Natural killer cell (primary cell): ENCODE data around the gene CXorf58. TPM values are rescaled to one million over a fixed set of nuclear protein-coding genes. Genes with fewer than 3 reads are reported as not detected.

ENCODE experiments used
- ATAC-seq, 3 donors: fragments of 150-1000 bp in 2 of 3; fragments of 200-7000 bp in 1 of 3; cut with Tn5 transposase; 1 replicate in 1 of 3; 2 replicates in 2 of 3; pipeline ENCODE4 v1.10.0; 2021; ENCODE audit warnings: mild to moderate bottlenecking in 2 of 3, moderate library complexity in 2 of 3
- DNase-seq, 2 donors: peaks; one replicate each; pipeline versions ENCODE4 v3.0.0 to v3.0.0-alpha.2; 2013 to 2021; ENCODE audit warnings: mixed read lengths in 1 of 2
- H3K27ac ChIP-seq: one replicate; pipeline ENCODE4 v1.5.1; 2013; ENCODE audit warnings: mild to moderate bottlenecking, low read length
- H3K27me3 ChIP-seq: one replicate; pipeline ENCODE4 v1.6.1; 2013; ENCODE audit warnings: low read length; ENCODE audit not compliant: control insufficient read depth, insufficient read depth
- H3K36me3 ChIP-seq: one replicate; pipeline ENCODE4 v1.6.1; 2013; ENCODE audit warnings: low read length; ENCODE audit not compliant: control insufficient read depth, insufficient read depth
- H3K4me1 ChIP-seq: one replicate; pipeline ENCODE4 v1.6.1; 2013; ENCODE audit warnings: low read length; ENCODE audit not compliant: control insufficient read depth, insufficient read depth
- H3K4me3 ChIP-seq: one replicate; pipeline ENCODE4 v1.5.1; 2013; ENCODE audit warnings: low read length
- H3K9me3 ChIP-seq: one replicate; pipeline ENCODE4 v1.6.1; 2013; ENCODE audit warnings: low read length; ENCODE audit not compliant: control insufficient read depth, insufficient read depth
- H3K27ac Mint-ChIP-seq, 2 donors: one replicate each; pipeline ENCODE4 v1.8.0; 2022; ENCODE audit warnings: mild to moderate bottlenecking in 2 of 2, mixed read lengths in 2 of 2, moderate library complexity in 1 of 2
- H3K27me3 Mint-ChIP-seq, 2 donors: one replicate each; pipeline ENCODE4 v1.8.0; 2022; ENCODE audit warnings: low read depth in 2 of 2, mixed read lengths in 2 of 2
- H3K36me3 Mint-ChIP-seq: one replicate; pipeline ENCODE4 v1.8.0; 2022; ENCODE audit warnings: mixed read lengths
- H3K4me1 Mint-ChIP-seq, 2 donors: one replicate each; pipeline ENCODE4 v1.8.0; 2022; ENCODE audit warnings: mixed read lengths in 2 of 2
- H3K4me3 Mint-ChIP-seq: one replicate; pipeline ENCODE4 v1.8.0; 2022; ENCODE audit warnings: mild to moderate bottlenecking, moderate library complexity, mixed read lengths
- H3K9me3 Mint-ChIP-seq, 2 donors: one replicate each; pipeline ENCODE4 v1.8.0; 2022; ENCODE audit warnings: mixed read lengths in 2 of 2
- WGBS: methylation state at CpG from one replicate; pipeline ENCODE4 v1.1.7; 2013; ENCODE audit warnings: missing lambda C conversion rate; ENCODE audit not compliant: insufficient coverage; 5-methylcytosine and 5-hydroxymethylcytosine counted together
- intact Hi-C: fragments of 100-400 bp; cut with micrococcal nuclease; formaldehyde crosslinking; loops from one replicate; pipeline ENCODE4 v1.14.2; 2022
- total RNA-seq, 4 donors: library from RNA; stranded (reverse); fragments of 120-200 nt in 1 of 4; gene quantifications; one replicate each; pipeline versions ENCODE4 v1.2.3 to v1.2.4, GENCODE V29; 2013 to 2022
- TF ChIP-seq, protein P1 (sequence below): fragments of 200-600 bp; IDR thresholded peaks from one replicate; pipeline ENCODE4 v1.8.0; 2022; ENCODE audit warnings: antibody characterized with exemption

The CXorf58 gene
- total RNA-seq, 3 donors from 2014 or later (not counting 1 experiment from before 2014, with no cell fraction given): not detected

DNA sequence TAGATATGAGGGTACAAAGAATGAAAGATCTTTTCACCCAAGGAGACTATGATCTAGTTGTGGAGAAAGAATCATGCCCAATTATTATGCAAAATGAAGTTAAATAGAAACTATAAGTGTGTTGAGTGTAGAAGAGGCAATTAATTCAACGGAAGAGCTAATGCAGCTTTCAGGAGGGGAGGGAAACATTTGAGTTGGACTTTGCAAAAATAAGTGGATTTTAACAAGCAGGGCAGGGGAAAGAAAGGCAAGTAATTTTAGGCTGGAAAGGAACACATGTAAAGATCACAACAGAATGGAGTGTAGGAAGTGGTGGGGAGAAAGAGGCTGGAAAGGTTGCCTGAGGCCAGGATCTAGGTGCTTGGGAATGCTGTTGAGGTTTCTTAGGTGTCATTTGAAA lies 75.1 kb downstream of the CXorf58 start:
- intact Hi-C loops: no loop called here
- no peaks in the 10 kb centered on the region for H3K27me3 ChIP-seq
- Mint-ChIP-seq H3K4me1 (peaks cover 0 to 5% of the 10 kb centered on the region in 2 donors), H3K9me3 (no peaks in the 10 kb centered on the region), H3K27me3 (peaks cover 0 to 8% of the 10 kb centered on the region in 2 donors), H3K27ac (no peak overlapping the region), H3K4me3 (no peak overlapping the region), H3K36me3 (no peaks in the 10 kb centered on the region)
- peaks cover 4% of the 10 kb centered on the region for H3K36me3 ChIP-seq
- DNase-seq (no peak), ATAC-seq (no peak)
- H3K27ac ChIP-seq: no peak overlapping the region
- H3K4me3 ChIP-seq: no peak overlapping the region
- TF ChIP-seq, protein P1, sequence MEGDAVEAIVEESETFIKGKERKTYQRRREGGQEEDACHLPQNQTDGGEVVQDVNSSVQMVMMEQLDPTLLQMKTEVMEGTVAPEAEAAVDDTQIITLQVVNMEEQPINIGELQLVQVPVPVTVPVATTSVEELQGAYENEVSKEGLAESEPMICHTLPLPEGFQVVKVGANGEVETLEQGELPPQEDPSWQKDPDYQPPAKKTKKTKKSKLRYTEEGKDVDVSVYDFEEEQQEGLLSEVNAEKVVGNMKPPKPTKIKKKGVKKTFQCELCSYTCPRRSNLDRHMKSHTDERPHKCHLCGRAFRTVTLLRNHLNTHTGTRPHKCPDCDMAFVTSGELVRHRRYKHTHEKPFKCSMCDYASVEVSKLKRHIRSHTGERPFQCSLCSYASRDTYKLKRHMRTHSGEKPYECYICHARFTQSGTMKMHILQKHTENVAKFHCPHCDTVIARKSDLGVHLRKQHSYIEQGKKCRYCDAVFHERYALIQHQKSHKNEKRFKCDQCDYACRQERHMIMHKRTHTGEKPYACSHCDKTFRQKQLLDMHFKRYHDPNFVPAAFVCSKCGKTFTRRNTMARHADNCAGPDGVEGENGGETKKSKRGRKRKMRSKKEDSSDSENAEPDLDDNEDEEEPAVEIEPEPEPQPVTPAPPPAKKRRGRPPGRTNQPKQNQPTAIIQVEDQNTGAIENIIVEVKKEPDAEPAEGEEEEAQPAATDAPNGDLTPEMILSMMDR: no peak
- H3K4me1 ChIP-seq: no peaks in the 10 kb centered on the region
- H3K9me3 ChIP-seq: no peaks in the 10 kb centered on the region
- 100% methylated on average over 1 of the region's 1 CpG for WGBS

Other genes starting within 250 kb of the CXorf58 start
- 10 to 100 TPM in 1 of 3 donors, 1 to 10 TPM in 2; 6.8 to 13.5 (median 7.8) TPM for gene PRDX4, start 240.5 kb upstream of the CXorf58 start, total RNA-seq
- gene ACOT9, start 164.7 kb upstream of the CXorf58 start, total RNA-seq: 10 to 100 TPM; 20.0 to 24.9 (median 21.4) TPM
- 100 to 1,000 TPM; 276 to 667 (median 524) TPM for gene SAT1, start 124.8 kb upstream of the CXorf58 start, total RNA-seq
- 10 to 100 TPM in 1 of 3 donors, 1 to 10 TPM in 2; 8.8 to 13.0 (median 10.0) TPM for gene APOO, start 68 bp upstream of the CXorf58 start, total RNA-seq
- gene KLHL15, start 119.2 kb downstream of the CXorf58 start, total RNA-seq: 10 to 100 TPM; 17.5 to 29.2 (median 18.6) TPM
- gene EIF2S3, start 146.9 kb downstream of the CXorf58 start, total RNA-seq: 100 to 1,000 TPM; 124 to 199 (median 132) TPM
- 100 to 1,000 TPM in 1 of 3 donors, 10 to 100 TPM in 2; 60.9 to 123 (median 63.0) TPM for gene ZFX, start 241.7 kb downstream of the CXorf58 start, total RNA-seq